HG03520 (cell line): ENCODE measurements around the gene FAH.

ENCODE experiments used
- ATAC-seq: cut with Tn5 transposase; IDR thresholded peaks from one replicate; pipeline ENCODE4 v1.9.1; 2021; ENCODE audit warnings: mild to moderate bottlenecking, moderate library complexity; ENCODE audit not compliant: unreplicated experiment

Gene FAH

DNA sequence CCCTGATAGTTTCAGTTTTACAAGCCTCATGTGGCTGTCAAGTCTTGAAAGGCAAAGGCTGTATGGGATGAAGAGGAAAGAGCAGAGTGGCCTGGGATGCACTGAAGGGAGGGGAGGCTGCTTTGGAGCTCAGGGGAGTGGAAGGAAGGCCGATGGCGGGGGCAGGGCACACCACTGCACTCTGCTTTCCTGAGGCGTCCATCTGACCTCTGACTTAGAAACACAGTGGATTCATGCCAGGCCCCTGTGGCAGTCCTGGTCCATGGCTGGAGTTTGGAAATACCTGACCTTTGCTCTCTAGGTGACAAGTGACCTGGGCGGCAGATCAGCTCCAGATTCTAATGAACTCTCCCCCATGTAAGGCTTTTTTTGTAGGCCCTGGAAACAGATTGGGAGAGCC is 19.0 kb downstream of the FAH start:
- no peak for ATAC-seq

GRCh38 chr15:80172401-80172800 is 19.6 kb downstream of the FAH start:
- no peak for ATAC-seq

- no peak for ATAC-seq
Observed at GRCh38 chr15:80173022-80173759, 20.4 kb downstream of the FAH start.

DNA sequence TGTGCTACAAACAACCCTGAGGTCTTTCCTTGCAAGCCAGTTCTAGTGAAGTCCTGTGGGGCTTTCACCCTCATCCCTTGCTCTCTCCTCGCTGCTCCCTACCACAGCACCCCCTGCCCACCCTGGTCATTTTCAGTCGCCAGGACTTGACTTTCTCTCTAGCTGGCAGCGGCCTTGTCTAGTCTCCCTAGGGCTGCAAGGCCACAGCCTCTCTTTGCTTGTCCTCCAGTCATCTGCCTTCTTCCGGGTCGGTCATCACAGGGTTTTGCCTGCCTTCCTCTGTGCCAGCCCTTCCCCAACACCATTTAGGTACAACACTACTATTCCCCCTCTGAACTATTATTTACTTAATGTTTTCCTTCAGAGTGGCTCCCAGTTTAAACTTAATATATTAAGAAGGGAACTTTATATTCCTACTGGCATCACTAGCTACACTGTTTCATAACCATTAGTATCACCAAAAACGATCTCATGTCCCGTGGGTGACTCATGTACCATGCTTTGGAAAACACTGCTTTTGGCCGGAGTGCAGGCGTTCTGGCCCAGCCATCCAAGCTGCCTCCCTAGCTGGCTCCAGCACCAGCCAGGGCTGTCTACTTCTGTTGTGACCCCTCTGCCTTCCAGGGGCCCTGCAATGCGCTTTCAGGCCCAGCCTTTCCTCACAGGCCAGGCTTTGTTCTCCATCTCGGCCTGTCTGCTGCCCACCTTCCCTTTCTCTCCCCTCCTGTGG is 21.4 kb downstream of the FAH start:
- no peak for ATAC-seq

DNA sequence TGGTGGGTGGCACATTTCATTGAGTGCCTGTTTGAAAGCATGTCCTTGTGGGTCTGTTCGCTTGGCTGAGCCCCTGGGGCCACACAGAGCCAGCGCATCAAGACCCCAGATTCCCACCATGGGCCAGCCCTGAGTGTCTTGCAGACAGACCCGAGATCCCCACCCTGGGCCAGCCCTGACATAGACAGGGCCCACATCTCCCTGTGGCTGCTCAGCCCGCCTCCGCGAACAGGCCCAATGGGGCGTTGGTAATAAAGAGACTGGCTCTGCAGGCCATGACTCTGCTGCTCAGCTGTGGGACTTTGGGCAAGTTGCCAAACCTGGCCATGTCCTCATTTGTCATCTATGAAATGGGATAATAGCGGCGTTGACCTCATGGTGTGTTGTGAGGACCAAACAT is 22.6 kb downstream of the FAH start:
- ATAC-seq = no peak

GRCh38 chr15:80176443-80176842 is 23.6 kb downstream of the FAH start:
- ATAC-seq = no peak

DNA sequence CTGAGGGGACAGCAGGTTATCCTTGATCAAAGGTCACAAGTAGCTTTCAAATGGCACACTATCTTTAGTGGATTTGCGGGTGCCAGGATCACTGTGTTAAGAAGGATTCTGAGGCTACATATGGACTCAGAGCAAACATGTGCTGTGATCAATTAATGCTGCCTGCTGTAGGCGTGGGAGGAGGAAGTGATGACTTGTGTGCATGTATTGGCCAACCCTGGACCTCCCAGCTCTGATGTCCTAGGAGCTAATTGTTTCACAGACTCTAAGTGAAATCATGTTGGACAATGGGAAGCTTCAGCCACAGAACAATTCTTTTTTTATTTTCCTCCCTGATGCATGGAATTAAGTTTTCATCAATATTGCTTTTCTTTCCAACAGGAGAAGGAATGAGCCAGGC is 24.4 kb downstream of the FAH start:
- no peak for ATAC-seq

GRCh38 chr15:80179025-80179759 is 26.4 kb downstream of the FAH start:
- no peak for ATAC-seq

- no peak for ATAC-seq
Observed at GRCh38 chr15:80179935-80180334, 27.1 kb downstream of the FAH start.

- ATAC-seq = no peak
Observed at GRCh38 chr15:80180468-80180867, 27.7 kb downstream of the FAH start.

DNA sequence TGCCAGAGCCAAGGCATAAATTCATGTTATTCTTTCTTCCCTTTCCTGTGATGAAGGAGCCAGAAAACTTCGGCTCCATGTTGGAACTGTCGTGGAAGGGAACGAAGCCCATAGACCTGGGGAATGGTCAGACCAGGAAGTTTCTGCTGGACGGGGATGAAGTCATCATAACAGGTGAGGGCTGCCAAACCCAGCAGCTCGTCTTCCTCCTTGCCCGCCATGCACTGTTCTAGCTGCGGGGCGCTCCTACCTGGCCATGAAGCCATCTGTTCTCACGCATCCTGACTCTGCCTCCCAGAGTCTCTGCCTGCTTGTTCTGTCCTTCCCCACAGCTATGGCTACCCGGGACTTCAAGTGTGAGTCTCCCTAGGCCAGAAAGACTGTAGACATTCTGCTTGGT is 28.2 kb downstream of the FAH start:
- ATAC-seq = no peak

- no peak for ATAC-seq
Observed at GRCh38 chr15:80182611-80183261, 29.9 kb downstream of the FAH start.

DNA sequence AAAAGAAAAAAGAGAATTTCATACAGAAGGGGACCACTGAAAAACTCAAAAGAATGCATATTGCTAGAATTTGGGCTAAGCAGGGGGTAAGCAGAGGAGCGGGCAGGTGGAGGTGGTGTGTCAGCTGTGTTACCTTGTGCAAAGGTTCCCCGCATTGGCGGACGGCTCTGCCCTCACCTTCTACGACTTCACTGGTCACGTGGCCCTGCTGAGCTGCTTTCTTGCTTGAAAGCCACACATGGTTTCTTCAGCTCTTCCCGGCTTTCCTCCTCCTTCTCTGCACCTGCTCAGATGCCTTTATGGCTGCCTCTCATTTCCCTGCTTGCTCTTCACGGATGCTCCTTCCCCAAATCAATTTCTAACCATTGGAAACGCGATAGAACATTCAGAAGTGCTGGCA is 30.5 kb downstream of the FAH start:
- no peak for ATAC-seq

DNA sequence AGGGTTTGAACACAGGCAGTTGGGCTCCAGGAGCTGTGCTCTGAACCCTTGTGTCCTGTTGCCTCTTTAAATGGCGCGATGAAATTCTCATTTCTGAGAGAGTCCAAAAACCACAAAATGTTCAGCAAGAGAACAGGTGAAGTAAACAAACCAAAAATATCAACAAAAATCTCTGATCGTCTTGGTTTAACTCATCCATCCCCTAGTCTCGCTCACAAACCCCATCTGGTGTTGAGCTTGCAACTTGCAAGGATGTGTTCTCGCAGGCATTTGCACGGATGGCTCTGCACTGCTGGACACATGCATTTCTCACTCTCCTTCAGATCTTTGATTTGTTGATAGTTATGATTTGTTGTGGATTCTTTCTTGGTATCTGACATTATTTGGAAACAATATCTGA is 31.1 kb downstream of the FAH start:
- no peak for ATAC-seq

DNA sequence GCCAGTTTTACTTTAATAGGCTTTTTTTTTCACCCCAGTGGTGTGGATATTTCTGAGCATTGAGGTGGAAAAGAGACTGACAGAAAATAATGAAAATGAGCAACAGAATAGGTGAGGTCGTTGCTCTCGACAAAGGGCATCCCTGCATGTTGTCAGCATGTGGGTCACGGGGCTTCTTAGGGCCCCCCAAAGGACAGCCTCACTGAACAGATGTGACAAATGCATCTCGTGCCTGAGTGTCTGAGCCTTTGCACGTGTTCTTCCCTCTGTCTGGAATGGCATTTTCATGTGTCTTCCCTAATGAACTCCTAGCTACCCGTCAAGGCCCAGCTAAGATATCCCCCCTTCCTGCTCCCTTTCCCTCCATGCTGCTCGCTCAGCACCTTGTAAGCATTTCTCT is 31.8 kb downstream of the FAH start:
- ATAC-seq = no peak

- ATAC-seq = no peak
Observed at GRCh38 chr15:80185152-80185551, 32.4 kb downstream of the FAH start.

GRCh38 chr15:80186066-80186465 is 33.3 kb downstream of the FAH start:
- ATAC-seq = no peak

DNA sequence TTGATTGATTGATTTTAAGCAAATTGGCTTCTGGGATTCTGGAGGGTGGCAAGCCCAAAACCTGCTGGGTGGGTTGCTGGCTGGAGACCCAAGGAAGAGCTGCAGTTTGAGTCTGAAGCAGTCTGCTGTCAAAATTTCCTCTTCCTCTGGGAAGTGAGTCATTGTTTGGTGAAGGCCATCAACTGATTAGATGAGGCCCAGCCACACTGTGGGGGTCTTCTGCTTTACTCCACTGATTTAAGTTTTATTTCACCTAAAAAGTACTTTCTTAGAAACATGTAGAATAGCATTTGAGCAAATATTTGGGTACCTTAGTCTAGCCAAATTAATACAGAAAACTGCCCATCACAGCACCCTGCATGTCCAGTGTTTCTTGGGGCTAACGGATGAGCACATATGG is 33.8 kb downstream of the FAH start:
- no peak for ATAC-seq

DNA sequence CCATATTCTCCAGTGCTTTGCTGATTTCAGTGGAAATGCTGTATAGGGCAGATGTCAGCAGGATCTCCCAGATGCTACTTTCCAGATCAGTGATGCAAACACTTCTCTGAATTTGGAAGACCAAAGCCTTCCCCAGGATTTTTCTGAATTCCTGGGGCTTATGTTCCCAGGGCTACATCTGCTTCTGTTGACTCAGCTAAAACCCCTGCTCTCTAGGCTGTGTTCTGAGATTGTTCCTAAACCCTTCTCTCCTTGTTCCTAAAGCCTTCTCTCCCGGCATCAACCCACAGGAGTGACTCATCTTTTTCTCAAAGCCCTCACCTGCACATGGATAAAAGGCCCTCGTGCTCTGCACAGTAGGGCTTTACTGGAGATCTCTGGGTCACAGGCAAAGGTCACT is 35.5 kb downstream of the FAH start:
- no peak for ATAC-seq

DNA sequence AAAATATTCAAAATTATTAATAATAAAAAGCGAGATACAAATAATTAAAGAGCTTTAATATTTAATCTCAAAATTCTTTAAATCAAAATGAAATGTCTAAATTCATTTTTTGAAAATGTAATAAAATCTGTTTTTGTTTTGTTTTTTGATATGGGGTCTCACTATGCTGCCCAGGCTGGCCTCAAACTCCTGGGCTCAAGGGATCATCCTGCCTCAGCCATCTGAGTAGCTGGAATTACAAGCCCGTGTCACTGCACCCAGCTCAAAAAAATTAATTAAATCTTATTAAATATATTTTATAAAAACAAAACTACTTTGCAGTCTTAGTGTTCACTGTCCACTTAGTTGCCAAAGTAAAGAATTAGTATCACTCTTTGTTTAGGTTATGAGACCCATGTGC is 38.4 kb downstream of the FAH start:
- ATAC-seq = no peak

GRCh38 chr15:80191897-80192595 is 39.2 kb downstream of the FAH start:
- ATAC-seq = no peak
